HCT116 (cell line): ENCODE results near the gene ENOPH1. TPM values are rescaled to one million over a fixed set of nuclear protein-coding genes. Genes with fewer than 3 reads are reported as not detected.
"Not testable (repeated sequence)": the region's sequence is repeated elsewhere in the genome, so short reads cannot be mapped to it uniquely, and the experiment has no call there.

Experiments
- ATAC-seq: fragments of 200-7000 bp; cut with Tn5 transposase; 2 replicates; pipeline ENCODE4 v1.9.1; 2020; ENCODE audit warnings: mild to moderate bottlenecking, moderate library complexity
- BruUV-seq: library from RNA; stranded (reverse); fragments of 400-500 nt; replicated peaks from 2 replicates; lab custom pipeline; 2021; lab: Mats Ljungman, UMichigan
- CTCF ChIA-PET: fragments of 300-600 bp; sonication (Branson Sonifier 250); formaldehyde crosslinking; loops from one replicate; lab custom pipeline; 2021; ENCODE audit warnings: antibody characterized with exemption; lab: Charles Lee
- POLR2A ChIA-PET: fragments of 300-600, 350-600 bp; sonication (Branson Sonifier 250); formaldehyde crosslinking; loops from one replicate; lab custom pipeline; 2021; ENCODE audit warnings: antibody characterized with exemption; lab: Charles Lee
- RAD21 ChIA-PET, 2 experiments: fragments of 300-600 bp; sonication (Branson Sonifier 250); formaldehyde crosslinking; loops; one replicate each; lab custom pipeline; 2023; ENCODE audit warnings: low total read pairs in 2 of 2; ENCODE audit not compliant: uncharacterized antibody in 2 of 2, unreplicated experiment in 2 of 2, low non-redundant PET in 1 of 2; lab: Charles Lee
- DNase-seq: peaks from one replicate; pipeline ENCODE4 v3.0.0-alpha.2; 2010; ENCODE audit warnings: low read depth, low spot score
- H2AFZ ChIP-seq: fragments of 200-600 bp; shearing (Covaris generic), sonication (generic); 2 replicates; pipeline ENCODE4 v1.6.1; 2017; ENCODE audit warnings: low read depth, mixed run types, mixed read lengths, antibody characterized with exemption, low read length; ENCODE audit not compliant: poor library complexity, severe bottlenecking
- H3K27ac ChIP-seq: 2 replicates; pipeline ENCODE4 v1.5.1; 2012; ENCODE audit warnings: low read depth, low read length
- H3K27me3 ChIP-seq: fragments of 200-600 bp; sonication (generic); 2 replicates; pipeline ENCODE4 v1.6.1; 2016; ENCODE audit warnings: mixed run types, low read length, mixed read lengths; ENCODE audit not compliant: insufficient read depth
- H3K36me3 ChIP-seq, 2 experiments: fragments of 200-500 bp in 1 of 2; fragments of 200-600 bp in 1 of 2; sonication (Bioruptor generic) in 1 of 2; sonication (generic) in 1 of 2; 2 replicates each; pipeline versions ENCODE4 v1.5.1 to v1.6.1; 2014 to 2016; ENCODE audit warnings: low read length in 2 of 2, inconsistent platforms in 1 of 2, mixed read lengths in 1 of 2, mixed run types in 1 of 2; ENCODE audit not compliant: insufficient read depth in 2 of 2, control insufficient read depth in 1 of 2
- H3K4me1 ChIP-seq, 2 experiments: fragments of 200-600 bp in 1 of 2; sonication (generic) in 1 of 2; 2 replicates each; pipeline versions ENCODE4 v1.5.1 to v1.6.1; 2012 to 2017; ENCODE audit warnings: low read length in 2 of 2, inconsistent platforms in 1 of 2, mild to moderate bottlenecking in 1 of 2, mixed read lengths in 1 of 2, mixed run types in 1 of 2, moderate library complexity in 1 of 2; ENCODE audit not compliant: insufficient read depth in 2 of 2, control insufficient read depth in 1 of 2
- H3K4me2 ChIP-seq: fragments of 200-600 bp; sonication (generic); 2 replicates; pipeline ENCODE4 v1.6.1; 2017; ENCODE audit warnings: mixed run types, low read length, mixed read lengths
- H3K4me3 ChIP-seq, 2 experiments: fragments of 200-600 bp in 1 of 2; sonication (generic) in 1 of 2; replicated peaks in 1 of 2; 2 replicates each; pipeline ENCODE4 v1.5.1; 2011 to 2016; ENCODE audit warnings: low read length in 2 of 2, control low read depth in 1 of 2, low read depth in 1 of 2, mild to moderate bottlenecking in 1 of 2, mixed read lengths in 1 of 2, mixed run types in 1 of 2
- H3K79me2 ChIP-seq: fragments of 200-600 bp; sonication (generic); 2 replicates; pipeline ENCODE4 v1.6.1; 2017; ENCODE audit warnings: mild to moderate bottlenecking, mixed run types, low read length, moderate library complexity, mixed read lengths; ENCODE audit not compliant: insufficient read depth
- H3K9ac ChIP-seq: fragments of 200-600 bp; sonication (generic); 2 replicates; pipeline ENCODE4 v1.6.1; 2016; ENCODE audit warnings: low read length, mixed read lengths
- H3K9me2 ChIP-seq: fragments of 200-600 bp; sonication (generic), shearing (Covaris generic); 2 replicates; pipeline ENCODE4 v1.6.1; 2017; ENCODE audit warnings: mixed run types, mild to moderate bottlenecking, moderate library complexity; ENCODE audit not compliant: insufficient read depth
- H3K9me3 ChIP-seq, 2 experiments: fragments of 200-500 bp in 1 of 2; fragments of 200-600 bp in 1 of 2; sonication (Bioruptor generic) in 1 of 2; sonication (generic) in 1 of 2; 2 replicates each; pipeline ENCODE4 v1.6.1; 2014 to 2017; ENCODE audit warnings: low read length in 2 of 2, mixed read lengths in 2 of 2, inconsistent platforms in 1 of 2, low read depth in 1 of 2, mild to moderate bottlenecking in 1 of 2, mixed run types in 1 of 2, moderate library complexity in 1 of 2; ENCODE audit not compliant: control insufficient read depth in 1 of 2, insufficient read depth in 1 of 2
- H4K20me1 ChIP-seq: fragments of 200-600 bp; sonication (generic), shearing (Covaris generic); 2 replicates; pipeline ENCODE4 v1.6.1; 2017; ENCODE audit warnings: mixed run types, mild to moderate bottlenecking, moderate library complexity; ENCODE audit not compliant: insufficient read depth
- EZH2phosphoT487 ChIP-seq: fragments of 200-600 bp; IDR thresholded peaks from 2 replicates; pipeline ENCODE4 v1.6.1; 2018; ENCODE audit warnings: antibody characterized with exemption, borderline replicate concordance
- POLR2AphosphoS5 ChIP-seq: IDR thresholded peaks from 2 replicates; pipeline ENCODE4 v1.6.1; 2011; ENCODE audit warnings: mild to moderate bottlenecking, low read depth, low read length, moderate library complexity
- REST ChIP-seq: IDR thresholded peaks from 2 replicates; pipeline ENCODE4 v1.6.1; 2012; ENCODE audit warnings: low read depth
- intact Hi-C: fragments of 100-400 bp; cut with micrococcal nuclease; formaldehyde crosslinking; loops from 2 replicates; pipeline ENCODE4 v1.10.0; 2022
- total RNA-seq: library from RNA; stranded (reverse); gene quantifications from one replicate; pipeline ENCODE4 v1.2.1, GENCODE V29; 2021; ENCODE audit not compliant: unreplicated experiment
- TF ChIP-seq, protein P1 (sequence below): IDR thresholded peaks from 2 replicates; pipeline ENCODE4 v1.6.1; 2012

The ENOPH1 gene
- total RNA-seq, 1 experiment from 2014 or later: 53.4 TPM

DNA sequence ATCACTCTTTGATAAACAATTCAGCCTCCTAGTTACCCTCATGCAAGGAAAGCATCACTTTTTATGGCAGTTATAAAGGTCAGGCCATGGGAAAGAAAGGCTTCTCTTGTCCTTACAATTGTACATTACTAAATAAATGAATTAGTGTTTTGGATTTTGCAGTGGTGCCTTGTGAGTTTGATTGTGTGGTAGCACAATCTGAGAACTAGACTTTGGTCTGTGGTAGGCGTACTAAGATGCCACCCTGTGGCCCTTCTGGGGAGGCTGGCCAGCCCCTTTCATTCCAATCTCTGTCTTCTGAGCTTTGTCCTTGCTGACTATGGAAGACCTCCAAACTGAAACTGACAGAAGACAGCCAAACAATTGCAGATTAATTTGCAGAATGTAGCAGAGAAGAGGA is 42.0 kb upstream of the ENOPH1 start (continued):
- no peak for TF ChIP-seq REST
- TF ChIP-seq POLR2AphosphoS5: no peak
- no peak for TF ChIP-seq EZH2phosphoT487
- TF ChIP-seq, protein P1, sequence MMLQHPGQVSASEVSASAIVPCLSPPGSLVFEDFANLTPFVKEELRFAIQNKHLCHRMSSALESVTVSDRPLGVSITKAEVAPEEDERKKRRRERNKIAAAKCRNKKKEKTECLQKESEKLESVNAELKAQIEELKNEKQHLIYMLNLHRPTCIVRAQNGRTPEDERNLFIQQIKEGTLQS: no peak

DNA sequence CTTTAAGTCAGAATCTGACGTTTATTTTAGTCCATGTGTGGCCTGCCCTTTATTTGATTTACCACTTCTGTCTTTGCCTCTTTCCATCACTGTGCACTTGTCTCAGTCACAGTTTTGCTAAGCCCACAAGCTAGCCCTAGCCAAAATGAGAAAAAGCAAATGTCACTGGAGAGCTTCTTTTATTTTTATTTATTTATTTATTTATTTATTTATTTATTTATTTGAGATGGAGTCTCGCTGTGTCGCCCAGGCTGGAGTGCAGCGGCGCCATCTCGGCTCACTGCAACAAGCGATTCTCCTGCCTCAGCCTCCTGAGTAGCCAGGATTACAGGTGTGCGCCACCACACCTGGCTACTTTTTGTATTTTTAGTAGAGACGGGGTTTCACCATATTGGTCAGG is 40.3 kb upstream of the ENOPH1 start:
- H2AFZ ChIP-seq, H4K20me1 ChIP-seq, H3K79me2 ChIP-seq, H3K9ac ChIP-seq, RAD21 ChIA-PET, H3K4me3 ChIP-seq, H3K27me3 ChIP-seq, H3K9me2 ChIP-seq, DNase-seq, H3K4me1 ChIP-seq, CTCF ChIA-PET, POLR2A ChIA-PET, H3K4me2 ChIP-seq, H3K36me3 ChIP-seq, BruUV-seq, ATAC-seq, intact Hi-C loops, H3K27ac ChIP-seq, H3K9me3 ChIP-seq: not testable (repeated sequence)
